Measurements from ENCODE around the gene KCTD8.

DNA sequence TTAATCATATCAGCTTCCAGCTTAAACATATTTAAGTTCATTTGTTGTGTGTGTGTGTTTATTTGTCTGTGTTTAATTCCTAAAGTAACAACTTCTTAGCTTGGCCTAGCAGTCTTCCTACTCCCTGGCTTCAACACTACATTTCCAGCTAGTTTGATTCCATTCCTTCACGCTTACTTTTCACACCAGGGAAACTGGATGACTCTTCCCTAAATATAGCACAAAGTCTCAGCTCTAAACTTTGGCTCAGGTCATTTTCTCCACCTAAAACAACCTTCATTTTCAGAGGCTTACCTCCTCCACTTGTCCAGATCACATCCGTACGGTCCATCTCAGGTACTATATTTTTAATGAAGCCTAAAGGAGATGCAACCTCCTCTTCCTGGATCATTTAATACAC, 94.4 kb downstream of the KCTD8 start:
- TF ChIP-seq CTCF (IDR thresholded peaks at IDR 0.05; ENCODE audit: poor library complexity, severe bottlenecking) (no peak), EP300 (conservative IDR thresholded peaks at IDR 0.05; ENCODE audit: poor library complexity, severe bottlenecking) (no peak), SMC3 (conservative IDR thresholded peaks at IDR 0.05; ENCODE audit: poor library complexity) (no peak), TAF1 (IDR thresholded peaks at IDR 0.05; ENCODE audit: low read depth) (no peak), EZH2 (IDR thresholded peaks at IDR 0.05; ENCODE audit: borderline replicate concordance, insufficient read depth, low read length, poor library complexity, severe bottlenecking) (no peak)
- TF ChIP-seq, protein P1, sequence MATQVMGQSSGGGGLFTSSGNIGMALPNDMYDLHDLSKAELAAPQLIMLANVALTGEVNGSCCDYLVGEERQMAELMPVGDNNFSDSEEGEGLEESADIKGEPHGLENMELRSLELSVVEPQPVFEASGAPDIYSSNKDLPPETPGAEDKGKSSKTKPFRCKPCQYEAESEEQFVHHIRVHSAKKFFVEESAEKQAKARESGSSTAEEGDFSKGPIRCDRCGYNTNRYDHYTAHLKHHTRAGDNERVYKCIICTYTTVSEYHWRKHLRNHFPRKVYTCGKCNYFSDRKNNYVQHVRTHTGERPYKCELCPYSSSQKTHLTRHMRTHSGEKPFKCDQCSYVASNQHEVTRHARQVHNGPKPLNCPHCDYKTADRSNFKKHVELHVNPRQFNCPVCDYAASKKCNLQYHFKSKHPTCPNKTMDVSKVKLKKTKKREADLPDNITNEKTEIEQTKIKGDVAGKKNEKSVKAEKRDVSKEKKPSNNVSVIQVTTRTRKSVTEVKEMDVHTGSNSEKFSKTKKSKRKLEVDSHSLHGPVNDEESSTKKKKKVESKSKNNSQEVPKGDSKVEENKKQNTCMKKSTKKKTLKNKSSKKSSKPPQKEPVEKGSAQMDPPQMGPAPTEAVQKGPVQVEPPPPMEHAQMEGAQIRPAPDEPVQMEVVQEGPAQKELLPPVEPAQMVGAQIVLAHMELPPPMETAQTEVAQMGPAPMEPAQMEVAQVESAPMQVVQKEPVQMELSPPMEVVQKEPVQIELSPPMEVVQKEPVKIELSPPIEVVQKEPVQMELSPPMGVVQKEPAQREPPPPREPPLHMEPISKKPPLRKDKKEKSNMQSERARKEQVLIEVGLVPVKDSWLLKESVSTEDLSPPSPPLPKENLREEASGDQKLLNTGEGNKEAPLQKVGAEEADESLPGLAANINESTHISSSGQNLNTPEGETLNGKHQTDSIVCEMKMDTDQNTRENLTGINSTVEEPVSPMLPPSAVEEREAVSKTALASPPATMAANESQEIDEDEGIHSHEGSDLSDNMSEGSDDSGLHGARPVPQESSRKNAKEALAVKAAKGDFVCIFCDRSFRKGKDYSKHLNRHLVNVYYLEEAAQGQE (IDR thresholded peaks at IDR 0.05; ENCODE audit: borderline replicate concordance), result no peak
